SW 1271 (cell line): ENCODE data around the gene KLHL28.
"Not testable (repeated sequence)": the region's sequence is repeated elsewhere in the genome, so short reads cannot be mapped to it uniquely, and the experiment has no call there.

Experiments
- DNase-seq, 2 experiments: peaks; one replicate each; lab custom pipeline; 2025; lab: John Stamatoyannopoulos, UW

KLHL28 gene

GRCh38 chr14:44896275-44897040, 65.3 kb downstream of the KLHL28 start:
- DNase-seq: no peak

- DNase-seq: peak; percentile 37
Measured at GRCh38 chr14:44895716-44896115, 66.0 kb downstream of the KLHL28 start.

GRCh38 chr14:44893535-44893934, 68.2 kb downstream of the KLHL28 start:
- no peak for DNase-seq

- DNase-seq: not testable (repeated sequence)
Measured at GRCh38 chr14:44891726-44892372, 69.9 kb downstream of the KLHL28 start.

- DNase-seq: no peak
Measured at GRCh38 chr14:44889595-44890471, 71.9 kb downstream of the KLHL28 start.

- no peak for DNase-seq
Measured at GRCh38 chr14:44887596-44887955, 74.2 kb downstream of the KLHL28 start.

GRCh38 chr14:44886860-44887595, 74.7 kb downstream of the KLHL28 start:
- no peak for DNase-seq

- DNase-seq: no peak
Measured at GRCh38 chr14:44880791-44881190, 81.0 kb downstream of the KLHL28 start.
